PC-3 (cell line): Measurements from ENCODE around the gene ARHGAP31.

Experiments
- CTCF ChIP-seq: fragments of 300-600 bp; sonication (generic); conservative IDR thresholded peaks from 2 replicates; pipeline ENCODE4 v1.5.1; 2017; ENCODE audit warnings: antibody characterized with exemption, low read depth, mild to moderate bottlenecking, low read length
- EZH2 ChIP-seq: fragments of 300-600 bp; sonication (generic); IDR thresholded peaks from one replicate; pipeline ENCODE4 v1.6.1; 2017; ENCODE audit warnings: antibody characterized with exemption, mild to moderate bottlenecking, low read length; ENCODE audit not compliant: unreplicated experiment
- EZH2phosphoT487 ChIP-seq: fragments of 300-600 bp; sonication (generic); IDR thresholded peaks from 2 replicates; pipeline ENCODE4 v1.6.1; 2018; ENCODE audit warnings: mild to moderate bottlenecking, antibody characterized with exemption, low read length, borderline replicate concordance

DNA sequence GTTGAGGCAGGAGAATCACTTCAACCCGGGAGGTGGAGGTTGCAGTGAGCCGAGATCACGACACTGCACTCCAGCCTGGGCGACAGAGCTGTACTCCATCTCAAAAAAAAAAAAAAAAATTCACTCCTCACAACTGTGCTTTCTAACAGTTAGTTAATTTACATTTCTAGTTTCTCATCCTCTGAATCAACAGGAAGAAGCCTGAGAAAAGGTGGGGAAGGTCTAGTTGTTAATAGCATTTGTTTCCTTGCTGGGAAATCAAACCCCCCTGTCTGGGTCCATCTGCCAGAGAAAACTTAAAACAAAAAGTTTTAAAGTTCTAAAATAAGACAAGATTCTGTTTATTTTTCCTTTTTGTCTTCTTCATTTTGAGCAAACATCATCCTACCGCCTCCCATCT lies 106.9 kb downstream of the ARHGAP31 start:
- no peak for TF ChIP-seq CTCF
- no peak for TF ChIP-seq EZH2
- no peak for TF ChIP-seq EZH2phosphoT487
